Keratinocyte (primary cell): ENCODE data around the gene EPHA3.

Source experiments
- EZH2 ChIP-seq: IDR thresholded peaks from one replicate; pipeline ENCODE4 v1.6.1; 2012; ENCODE audit warnings: inconsistent platforms, mild to moderate bottlenecking, low read length, moderate library complexity
- TF ChIP-seq, protein P1 (sequence below), 3 experiments: IDR thresholded peaks in 1 of 3; conservative IDR thresholded peaks in 1 of 3; optimal IDR thresholded peaks in 1 of 3; 2 replicates in 2 of 3; 3 replicates in 1 of 3; pipeline versions ENCODE3 to v1.5.1; 2011; ENCODE audit warnings: low read length in 3 of 3, mild to moderate bottlenecking in 3 of 3, moderate library complexity in 2 of 3, control low read depth in 1 of 3, inconsistent platforms in 1 of 3; ENCODE audit not compliant: insufficient read depth in 2 of 3; ENCODE audit errors: extremely low read depth in 1 of 3

- TF ChIP-seq, protein P1, sequence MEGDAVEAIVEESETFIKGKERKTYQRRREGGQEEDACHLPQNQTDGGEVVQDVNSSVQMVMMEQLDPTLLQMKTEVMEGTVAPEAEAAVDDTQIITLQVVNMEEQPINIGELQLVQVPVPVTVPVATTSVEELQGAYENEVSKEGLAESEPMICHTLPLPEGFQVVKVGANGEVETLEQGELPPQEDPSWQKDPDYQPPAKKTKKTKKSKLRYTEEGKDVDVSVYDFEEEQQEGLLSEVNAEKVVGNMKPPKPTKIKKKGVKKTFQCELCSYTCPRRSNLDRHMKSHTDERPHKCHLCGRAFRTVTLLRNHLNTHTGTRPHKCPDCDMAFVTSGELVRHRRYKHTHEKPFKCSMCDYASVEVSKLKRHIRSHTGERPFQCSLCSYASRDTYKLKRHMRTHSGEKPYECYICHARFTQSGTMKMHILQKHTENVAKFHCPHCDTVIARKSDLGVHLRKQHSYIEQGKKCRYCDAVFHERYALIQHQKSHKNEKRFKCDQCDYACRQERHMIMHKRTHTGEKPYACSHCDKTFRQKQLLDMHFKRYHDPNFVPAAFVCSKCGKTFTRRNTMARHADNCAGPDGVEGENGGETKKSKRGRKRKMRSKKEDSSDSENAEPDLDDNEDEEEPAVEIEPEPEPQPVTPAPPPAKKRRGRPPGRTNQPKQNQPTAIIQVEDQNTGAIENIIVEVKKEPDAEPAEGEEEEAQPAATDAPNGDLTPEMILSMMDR (optimal IDR thresholded peaks at IDR 0.05 in 1 of 3, IDR thresholded peaks at IDR 0.05 in 1 of 3, conservative IDR thresholded peaks at IDR 0.05 in 1 of 3; ENCODE audit: extremely low read depth in 1 of 3, insufficient read depth in 2 of 3, low read length in 3 of 3), result no peak
- no peak for TF ChIP-seq EZH2
Measured at GRCh38 chr3:89164774-89165173, 57.4 kb downstream of the EPHA3 start.
